Measurements from ENCODE around the gene SRPK1. TPM values are rescaled to one million over a fixed set of nuclear protein-coding genes. Genes with fewer than 3 reads are reported as not detected.

Gene SRPK1
- total and polyA plus RNA-seq, 10 of the 15 experiments (the other 5 are each of a cell fraction or from before 2014, with no cell fraction given), result 47.4 to 112 (median 85.8) TPM

GRCh38 chr6:35960187-35960586 is 39.3 kb upstream of the SRPK1 start:
- in situ Hi-C loops (cut with MboI), result no loop called here
- intact Hi-C loops (cut with micrococcal nuclease; ENCODE audit: unreplicated experiment), result no loop called here
- ChIA-PET SMC1A (ENCODE audit: uncharacterized antibody, unreplicated experiment) (no interaction called here), POLR2A (no interaction called here), RAD21 (ENCODE audit: unreplicated experiment) (no interaction called here), CTCF (no interaction called here)
- Histone ChIP-seq H3K27me3 (replicated peaks in 1 of 2; ENCODE audit: control insufficient read depth in 2 of 2, insufficient read depth in 2 of 2, low read length in 1 of 2) (peaks cover 2 to 8% of the 10 kb centered on the region in 2 experiments; a peak in 3 of 4 replicates), H3K36me3 (ENCODE audit: control insufficient read depth in 2 of 2, insufficient read depth in 2 of 2, low read length in 1 of 2) (no peaks in the 10 kb centered on the region), H3K4me3 (no peak overlapping the region), H3K9ac (ENCODE audit: control insufficient read depth, insufficient read depth, low read length) (no peak overlapping the region), H3K79me2 (ENCODE audit: control insufficient read depth, insufficient read depth, low read length) (no peaks in the 10 kb centered on the region), H3K4me2 (ENCODE audit: control insufficient read depth, insufficient read depth) (no peak overlapping the region), H3K4me1 (ENCODE audit: control insufficient read depth, insufficient read depth, low read length) (no peaks in the 10 kb centered on the region), H3K27ac (ENCODE audit: control insufficient read depth, insufficient read depth) (no peak overlapping the region), H4K20me1 (ENCODE audit: control insufficient read depth, insufficient read depth) (no peaks in the 10 kb centered on the region), H3K9me3 (replicated peaks; ENCODE audit: control insufficient read depth, insufficient read depth, low read length) (no peaks in the 10 kb centered on the region), H2AFZ (ENCODE audit: control insufficient read depth, low read depth, low read length) (no peak overlapping the region)
- 2% methylated on average over 2 of the region's 2 CpGs for WGBS (ENCODE audit: insufficient coverage, insufficient replicate concordance, low lambda C conversion rate, missing lambda C conversion rate)
- ATAC-seq (no peak), DNase-seq (ENCODE audit: low read depth, low spot score) (no peak), FAIRE-seq (no peak)
- BruUV-seq (replicated peaks), result no TSS peak
- no peak for TF ChIP-seq ZBED1 (IDR thresholded peaks at IDR 0.05; ENCODE audit: borderline replicate concordance)
- TF ChIP-seq ZNF274 (IDR thresholded peaks at IDR 0.05; ENCODE audit: insufficient read depth, insufficient read length), result no peak
- no peak for TF ChIP-seq HSF1 (IDR thresholded peaks at IDR 0.05; ENCODE audit: low read depth, low read length)
- no peak for TF ChIP-seq LARP7 (IDR thresholded peaks at IDR 0.05)
- no peak for TF ChIP-seq NR2C2 (IDR thresholded peaks at IDR 0.05; ENCODE audit: borderline replicate concordance, control insufficient read depth, insufficient read length, low read depth)
- no peak for TF ChIP-seq ZNF384 (IDR thresholded peaks at IDR 0.05; ENCODE audit: borderline replicate concordance, low read depth, low read length)
- no peak for TF ChIP-seq ZNF622 (IDR thresholded peaks at IDR 0.05)
- TF ChIP-seq NBN (IDR thresholded peaks at IDR 0.05), result no peak
- TF ChIP-seq CBX3 (IDR thresholded peaks at IDR 0.05; ENCODE audit: borderline replicate concordance, low read depth), result no peak
